Peyer's patch (tissue), 4 donors: ENCODE measurements around the gene SSU72. TPM values are rescaled to one million over a fixed set of nuclear protein-coding genes. Genes with fewer than 3 reads are reported as not detected.

Experiments
- DNase-seq, 3 donors: peaks; one replicate each; pipeline ENCODE4 v3.0.0-alpha.2; 2017 to 2019
- H3K27ac ChIP-seq, 4 donors: fragments of 200-600 bp; sonication (generic); one replicate each; pipeline ENCODE4 v1.5.1; 2016 to 2019
- H3K27me3 ChIP-seq, 2 donors: fragments of 200-600 bp; sonication (generic); one replicate each; pipeline ENCODE4 v1.5.1; 2019
- H3K36me3 ChIP-seq, 3 donors: fragments of 200-600 bp; sonication (generic); one replicate each; pipeline ENCODE4 v1.5.1; 2016 to 2019
- H3K4me1 ChIP-seq, 4 donors: fragments of 200-600 bp; sonication (generic); one replicate each; pipeline ENCODE4 v1.5.1; 2016 to 2019
- H3K4me3 ChIP-seq, 4 donors: fragments of 200-600 bp; sonication (generic); 1 replicate in 3 of 4; 2 replicates in 1 of 4; pipeline ENCODE4 v1.5.1; 2016 to 2019; ENCODE audit warnings: mild to moderate bottlenecking in 1 of 4
- H3K9me3 ChIP-seq, 4 donors: fragments of 200-600 bp; sonication (generic); one replicate each; pipeline ENCODE4 v1.5.1; 2016 to 2019; ENCODE audit warnings: mild to moderate bottlenecking in 1 of 4
- CTCF ChIP-seq, 6 experiments: fragments of 450-650 bp in 4 of 6; fragments of 200-600 bp in 2 of 6; sonication (generic) in 1 of 6; IDR thresholded peaks; one replicate each; pipeline ENCODE4 v1.5.1; 2017 to 2019; ENCODE audit warnings: antibody characterized with exemption in 6 of 6, mild to moderate bottlenecking in 3 of 6, moderate library complexity in 1 of 6
- POLR2A ChIP-seq, 2 donors: fragments of 450-650 bp; IDR thresholded peaks; one replicate each; pipeline ENCODE4 v1.5.1; 2017; ENCODE audit warnings: antibody characterized with exemption in 2 of 2, mild to moderate bottlenecking in 2 of 2, moderate library complexity in 2 of 2
- total RNA-seq, 4 donors: library from RNA; depleted of rRNA; stranded (reverse); fragments of >200 nt; gene quantifications; one replicate each; pipeline ENCODE4 v1.1.0, GENCODE V29; 2016

SSU72 gene
- total RNA-seq, 4 donors from 2014 or later = 146 to 182 (median 163) TPM

- Histone ChIP-seq H3K36me3 (no peaks in the 10 kb centered on the region), H3K27me3 (peaks cover 0 to 2% of the 10 kb centered on the region in 2 donors), H3K9me3 (no peaks in the 10 kb centered on the region), H3K4me3 (no peak overlapping the region), H3K4me1 (no peaks in the 10 kb centered on the region), H3K27ac (no peak overlapping the region)
- no peak for DNase-seq
- TF ChIP-seq POLR2A (IDR thresholded peaks at IDR 0.05) = no peak
- TF ChIP-seq CTCF (IDR thresholded peaks at IDR 0.05) = no peak
Observed at GRCh38 chr1:1591452-1591851, 16.8 kb upstream of the SSU72 start.

- Histone ChIP-seq H3K4me3 (no peak overlapping the region), H3K36me3 (no peaks in the 10 kb centered on the region), H3K9me3 (no peaks in the 10 kb centered on the region), H3K4me1 (no peaks in the 10 kb centered on the region), H3K27me3 (no peaks in the 10 kb centered on the region), H3K27ac (no peak overlapping the region)
- DNase-seq = no peak
- TF ChIP-seq CTCF (IDR thresholded peaks at IDR 0.05) (no peak), POLR2A (IDR thresholded peaks at IDR 0.05) (no peak)
Observed at GRCh38 chr1:1583347-1584010, 8.8 kb upstream of the SSU72 start.

- no peak overlapping the region for H3K27ac ChIP-seq
- no peaks in the 10 kb centered on the region for H3K9me3 ChIP-seq
- no peak for DNase-seq
- H3K4me1 ChIP-seq = peaks cover 0 to 4% (median 0%) of the 10 kb centered on the region in 4 donors
- H3K4me3 ChIP-seq = no peak overlapping the region
- H3K27me3 ChIP-seq = no peaks in the 10 kb centered on the region
- no peaks in the 10 kb centered on the region for H3K36me3 ChIP-seq
- TF ChIP-seq CTCF (IDR thresholded peaks at IDR 0.05) (no peak), POLR2A (IDR thresholded peaks at IDR 0.05) (no peak)
Observed at GRCh38 chr1:1582585-1583346, 8.1 kb upstream of the SSU72 start.

- Histone ChIP-seq H3K27me3 (no peaks in the 10 kb centered on the region), H3K4me3 (no peak overlapping the region), H3K27ac (no peak overlapping the region)
Observed at GRCh38 chr1:1578371-1578940, 3.8 kb upstream of the SSU72 start.

More at GRCh38 chr1:1578371-1578940, 3.8 kb upstream of the SSU72 start:
- TF ChIP-seq CTCF (IDR thresholded peaks at IDR 0.05) (no peak), POLR2A (IDR thresholded peaks at IDR 0.05) (no peak)
- H3K4me1 ChIP-seq = peaks cover 0 to 14% (median 0%) of the 10 kb centered on the region in 4 donors
- DNase-seq = no peak
- H3K36me3 ChIP-seq = no peaks in the 10 kb centered on the region
- no peaks in the 10 kb centered on the region for H3K9me3 ChIP-seq
